ENCODE results near the gene C12orf76.
"Not testable (repeated sequence)": the region's sequence is repeated elsewhere in the genome, so short reads cannot be mapped to it uniquely, and the experiment has no call there.

The C12orf76 gene

GRCh38 chr12:110020956-110021355 lies 27.4 kb downstream of the C12orf76 start:
- no peak for DNase-seq

GRCh38 chr12:110015132-110015531 lies 33.2 kb downstream of the C12orf76 start:
- DNase-seq: no peak

GRCh38 chr12:110012659-110013058 lies 35.7 kb downstream of the C12orf76 start:
- no peak for DNase-seq

- DNase-seq: no peak
These were observed 36.2 kb downstream of the C12orf76 start for GRCh38 chr12:110012137-110012536.

GRCh38 chr12:110010853-110011723 lies 37.2 kb downstream of the C12orf76 start:
- no peak for DNase-seq

GRCh38 chr12:110008681-110009398 lies 39.5 kb downstream of the C12orf76 start:
- DNase-seq: not testable (repeated sequence)

- no peak for DNase-seq
These were observed 40.4 kb downstream of the C12orf76 start for GRCh38 chr12:110007881-110008280.

- no peak for DNase-seq
These were observed 42.2 kb downstream of the C12orf76 start for GRCh38 chr12:110006115-110006514.

- no peak for DNase-seq
These were observed 42.9 kb downstream of the C12orf76 start for GRCh38 chr12:110005319-110005973.

GRCh38 chr12:110004598-110004997 lies 43.7 kb downstream of the C12orf76 start:
- no peak for DNase-seq

- no peak for DNase-seq
These were observed 45.4 kb downstream of the C12orf76 start for GRCh38 chr12:110002676-110003515.

- no peak for DNase-seq
These were observed 46.7 kb downstream of the C12orf76 start for GRCh38 chr12:110001596-110001995.

- DNase-seq: no peak
These were observed 48.3 kb downstream of the C12orf76 start for GRCh38 chr12:109999983-110000505.

- DNase-seq: no peak
These were observed 48.7 kb downstream of the C12orf76 start for GRCh38 chr12:109999649-109999971.

- DNase-seq: peak; percentile 64 to 76 (median 72)
These were observed 49.2 kb downstream of the C12orf76 start, which contains the start of gene ANKRD13A for GRCh38 chr12:109998904-109999648. Gene ANKRD13A, plus strand, starts transcription at chr12:109999430. Its CDS starts 259 bp downstream, at chr12:109999689.

GRCh38 chr12:109998241-109998903 lies 50.0 kb downstream of the C12orf76 start:
- no peak for DNase-seq

- DNase-seq: no peak
These were observed 50.9 kb downstream of the C12orf76 start for GRCh38 chr12:109997393-109997792.

GRCh38 chr12:109996483-109996853 lies 51.9 kb downstream of the C12orf76 start:
- no peak for DNase-seq

GRCh38 chr12:109995686-109996482 lies 52.4 kb downstream of the C12orf76 start, which contains the start of gene GIT2:
Gene GIT2, minus strand, starts transcription at chr12:109996368. Its CDS starts 144 bp downstream, at chr12:109996224.
- peak; percentile 84 to 94 (median 88) for DNase-seq

GRCh38 chr12:109995361-109995685 lies 53.0 kb downstream of the C12orf76 start:
- DNase-seq: no peak
